Measurements from ENCODE around the gene FGF5. TPM values are rescaled to one million over a fixed set of nuclear protein-coding genes. Genes with fewer than 3 reads are reported as not detected.

Gene FGF5
- total RNA-seq, 1 experiment from 2014 or later: not detected

DNA sequence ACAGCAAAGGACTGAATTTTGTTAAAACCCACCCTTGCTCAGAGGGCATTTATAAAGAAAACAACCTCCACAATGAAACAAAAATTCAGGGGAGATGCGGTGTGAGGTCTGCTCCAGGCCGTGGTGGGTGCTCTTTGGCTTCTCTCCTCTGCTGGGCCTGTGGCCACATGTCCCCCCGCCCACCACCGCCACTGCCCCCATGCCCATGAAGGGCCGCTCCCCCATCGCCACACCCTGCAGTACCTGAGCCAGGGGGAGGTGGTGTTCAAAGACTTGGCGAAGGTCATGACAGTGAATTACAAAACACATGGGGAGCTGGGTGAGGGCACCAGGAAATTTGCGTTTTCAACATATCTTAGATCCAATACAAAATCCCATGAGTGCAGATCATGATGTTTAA is 54.9 kb downstream of the FGF5 start:
- ATAC-seq (no peak), DNase-seq (ENCODE audit: low read depth, low spot score) (no peak)
- Histone ChIP-seq H3K4me1 (ENCODE audit: control insufficient read depth in 1 of 2, insufficient read depth in 2 of 2, low read length in 2 of 2) (no peaks in the 10 kb centered on the region), H3K27ac (ENCODE audit: low read depth, low read length) (no peak overlapping the region), H3K4me3 (replicated peaks in 1 of 2; ENCODE audit: low read depth in 1 of 2, low read length in 2 of 2) (no peak overlapping the region), H3K79me2 (ENCODE audit: insufficient read depth, low read length) (no peaks in the 10 kb centered on the region), H3K36me3 (ENCODE audit: control insufficient read depth in 1 of 2, insufficient read depth in 2 of 2, low read length in 2 of 2) (no peaks in the 10 kb centered on the region), H2AFZ (ENCODE audit: low read depth, low read length, poor library complexity, severe bottlenecking) (no peak overlapping the region), H3K27me3 (ENCODE audit: insufficient read depth, low read length) (peaks cover 59% of the 10 kb centered on the region), H4K20me1 (ENCODE audit: insufficient read depth) (no peaks in the 10 kb centered on the region), H3K9ac (ENCODE audit: low read length) (no peak overlapping the region), H3K9me2 (ENCODE audit: insufficient read depth) (no peaks in the 10 kb centered on the region), H3K9me3 (ENCODE audit: control insufficient read depth in 1 of 2, insufficient read depth in 1 of 2, low read depth in 1 of 2, low read length in 2 of 2) (no peaks in the 10 kb centered on the region), H3K4me2 (ENCODE audit: low read length) (no peak overlapping the region)
- ChIA-PET RAD21 (ENCODE audit: low non-redundant PET in 1 of 2, low total read pairs in 2 of 2, uncharacterized antibody in 2 of 2, unreplicated experiment in 2 of 2) (no interaction called here), CTCF (no interaction called here), POLR2A (no interaction called here)
- intact Hi-C loops (cut with micrococcal nuclease): no loop called here
- TF ChIP-seq CEBPB (IDR thresholded peaks at IDR 0.05; ENCODE audit: low read depth): no peak
- BruUV-seq (replicated peaks): no TSS peak

DNA sequence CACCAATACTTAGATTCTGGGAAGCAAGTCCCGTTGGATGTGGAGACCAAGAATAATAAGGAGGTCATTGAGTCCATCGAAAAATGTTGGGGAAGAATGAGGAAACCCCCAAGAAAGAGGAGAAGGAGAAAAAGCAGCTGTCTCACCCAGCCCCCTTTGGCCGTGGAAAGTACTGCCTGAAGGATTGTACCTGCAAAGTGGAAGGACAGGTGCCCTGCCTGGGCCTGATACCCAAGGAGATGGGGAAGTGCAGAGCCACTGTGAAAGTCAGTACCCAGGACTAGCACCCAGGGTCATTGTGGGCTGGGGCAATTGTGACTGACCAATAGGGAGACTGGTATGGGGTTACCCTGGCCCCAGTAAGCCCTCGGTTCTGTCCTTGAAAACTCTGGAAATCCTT is 55.3 kb downstream of the FGF5 start:
- ChIA-PET POLR2A (no interaction called here), CTCF (no interaction called here), RAD21 (ENCODE audit: low non-redundant PET in 1 of 2, low total read pairs in 2 of 2, uncharacterized antibody in 2 of 2, unreplicated experiment in 2 of 2) (no interaction called here)
- H3K9me2 ChIP-seq (ENCODE audit: insufficient read depth): no peaks in the 10 kb centered on the region
- BruUV-seq (replicated peaks): no TSS peak
- H3K4me2 ChIP-seq (ENCODE audit: low read length): no peak overlapping the region
- DNase-seq (ENCODE audit: low read depth, low spot score) (no peak), ATAC-seq (no peak)
- TF ChIP-seq POLR2AphosphoS5 (IDR thresholded peaks at IDR 0.05; ENCODE audit: low read depth, low read length) (no peak), EZH2phosphoT487 (IDR thresholded peaks at IDR 0.05; ENCODE audit: borderline replicate concordance) (no peak), EGR1 (IDR thresholded peaks at IDR 0.05; ENCODE audit: low read depth) (no peak), FOSL1 (IDR thresholded peaks at IDR 0.05; ENCODE audit: low read depth) (no peak), SRF (IDR thresholded peaks at IDR 0.05; ENCODE audit: low read depth) (no peak)
- TF ChIP-seq, protein P1, sequence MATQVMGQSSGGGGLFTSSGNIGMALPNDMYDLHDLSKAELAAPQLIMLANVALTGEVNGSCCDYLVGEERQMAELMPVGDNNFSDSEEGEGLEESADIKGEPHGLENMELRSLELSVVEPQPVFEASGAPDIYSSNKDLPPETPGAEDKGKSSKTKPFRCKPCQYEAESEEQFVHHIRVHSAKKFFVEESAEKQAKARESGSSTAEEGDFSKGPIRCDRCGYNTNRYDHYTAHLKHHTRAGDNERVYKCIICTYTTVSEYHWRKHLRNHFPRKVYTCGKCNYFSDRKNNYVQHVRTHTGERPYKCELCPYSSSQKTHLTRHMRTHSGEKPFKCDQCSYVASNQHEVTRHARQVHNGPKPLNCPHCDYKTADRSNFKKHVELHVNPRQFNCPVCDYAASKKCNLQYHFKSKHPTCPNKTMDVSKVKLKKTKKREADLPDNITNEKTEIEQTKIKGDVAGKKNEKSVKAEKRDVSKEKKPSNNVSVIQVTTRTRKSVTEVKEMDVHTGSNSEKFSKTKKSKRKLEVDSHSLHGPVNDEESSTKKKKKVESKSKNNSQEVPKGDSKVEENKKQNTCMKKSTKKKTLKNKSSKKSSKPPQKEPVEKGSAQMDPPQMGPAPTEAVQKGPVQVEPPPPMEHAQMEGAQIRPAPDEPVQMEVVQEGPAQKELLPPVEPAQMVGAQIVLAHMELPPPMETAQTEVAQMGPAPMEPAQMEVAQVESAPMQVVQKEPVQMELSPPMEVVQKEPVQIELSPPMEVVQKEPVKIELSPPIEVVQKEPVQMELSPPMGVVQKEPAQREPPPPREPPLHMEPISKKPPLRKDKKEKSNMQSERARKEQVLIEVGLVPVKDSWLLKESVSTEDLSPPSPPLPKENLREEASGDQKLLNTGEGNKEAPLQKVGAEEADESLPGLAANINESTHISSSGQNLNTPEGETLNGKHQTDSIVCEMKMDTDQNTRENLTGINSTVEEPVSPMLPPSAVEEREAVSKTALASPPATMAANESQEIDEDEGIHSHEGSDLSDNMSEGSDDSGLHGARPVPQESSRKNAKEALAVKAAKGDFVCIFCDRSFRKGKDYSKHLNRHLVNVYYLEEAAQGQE (IDR thresholded peaks at IDR 0.05; ENCODE audit: low read depth): no peak
- TF ChIP-seq, protein P2, sequence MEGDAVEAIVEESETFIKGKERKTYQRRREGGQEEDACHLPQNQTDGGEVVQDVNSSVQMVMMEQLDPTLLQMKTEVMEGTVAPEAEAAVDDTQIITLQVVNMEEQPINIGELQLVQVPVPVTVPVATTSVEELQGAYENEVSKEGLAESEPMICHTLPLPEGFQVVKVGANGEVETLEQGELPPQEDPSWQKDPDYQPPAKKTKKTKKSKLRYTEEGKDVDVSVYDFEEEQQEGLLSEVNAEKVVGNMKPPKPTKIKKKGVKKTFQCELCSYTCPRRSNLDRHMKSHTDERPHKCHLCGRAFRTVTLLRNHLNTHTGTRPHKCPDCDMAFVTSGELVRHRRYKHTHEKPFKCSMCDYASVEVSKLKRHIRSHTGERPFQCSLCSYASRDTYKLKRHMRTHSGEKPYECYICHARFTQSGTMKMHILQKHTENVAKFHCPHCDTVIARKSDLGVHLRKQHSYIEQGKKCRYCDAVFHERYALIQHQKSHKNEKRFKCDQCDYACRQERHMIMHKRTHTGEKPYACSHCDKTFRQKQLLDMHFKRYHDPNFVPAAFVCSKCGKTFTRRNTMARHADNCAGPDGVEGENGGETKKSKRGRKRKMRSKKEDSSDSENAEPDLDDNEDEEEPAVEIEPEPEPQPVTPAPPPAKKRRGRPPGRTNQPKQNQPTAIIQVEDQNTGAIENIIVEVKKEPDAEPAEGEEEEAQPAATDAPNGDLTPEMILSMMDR (IDR thresholded peaks at IDR 0.05 in 2 of 3, conservative IDR thresholded peaks at IDR 0.05 in 1 of 3; ENCODE audit: borderline replicate concordance in 1 of 3, insufficient read depth in 1 of 3, low read depth in 2 of 3, low read length in 2 of 3): 0 out of 6 replicates have a peak, but pooled peaks of 1 of the 3 experiments have one; percentile 24
- H3K27me3 ChIP-seq (ENCODE audit: insufficient read depth, low read length): peaks cover 56% of the 10 kb centered on the region
- no peaks in the 10 kb centered on the region for H4K20me1 ChIP-seq (ENCODE audit: insufficient read depth)
- no peak overlapping the region for H3K4me3 ChIP-seq (replicated peaks in 1 of 2; ENCODE audit: low read depth in 1 of 2, low read length in 2 of 2)
- H3K9ac ChIP-seq (ENCODE audit: low read length): no peak overlapping the region
- H3K9me3 ChIP-seq (ENCODE audit: control insufficient read depth in 1 of 2, insufficient read depth in 1 of 2, low read depth in 1 of 2, low read length in 2 of 2): no peaks in the 10 kb centered on the region
- no peak overlapping the region for H3K27ac ChIP-seq (ENCODE audit: low read depth, low read length)
- no peak overlapping the region for H2AFZ ChIP-seq (ENCODE audit: low read depth, low read length, poor library complexity, severe bottlenecking)
- no peaks in the 10 kb centered on the region for H3K4me1 ChIP-seq (ENCODE audit: control insufficient read depth in 1 of 2, insufficient read depth in 2 of 2, low read length in 2 of 2)
- intact Hi-C loops (cut with micrococcal nuclease): no loop called here
- no peaks in the 10 kb centered on the region for H3K36me3 ChIP-seq (ENCODE audit: control insufficient read depth in 1 of 2, insufficient read depth in 2 of 2, low read length in 2 of 2)
- H3K79me2 ChIP-seq (ENCODE audit: insufficient read depth, low read length): no peaks in the 10 kb centered on the region
